Adrenal gland (tissue), 12 donors: ENCODE results near the gene COL1A2. TPM values are rescaled to one million over a fixed set of nuclear protein-coding genes. Genes with fewer than 3 reads are reported as not detected.

Experiments
- DNase-seq, 7 donors: peaks; one replicate each; pipeline ENCODE4 v3.0.0-alpha.2; 2019 to 2020
- H3K27ac ChIP-seq, 5 donors: fragments of 200-600 bp; sonication (generic) in 4 of 5; 1 replicate in 3 of 5; 2 replicates in 2 of 5; pipeline versions ENCODE4 v1.5.1 to v1.8.0; 2016 to 2020; ENCODE audit warnings: mild to moderate bottlenecking in 1 of 5
- H3K27me3 ChIP-seq: fragments of 200-600 bp; 2 replicates; pipeline ENCODE4 v1.8.0; 2021
- H3K36me3 ChIP-seq, 2 donors: fragments of 200-600 bp; replicated peaks in 1 of 2; 1 replicate in 1 of 2; 2 replicates in 1 of 2; pipeline versions ENCODE4 v1.5.1 to v1.8.0; 2018 to 2022
- H3K4me1 ChIP-seq, 2 donors: fragments of 200-600 bp; replicated peaks in 1 of 2; 1 replicate in 1 of 2; 2 replicates in 1 of 2; pipeline versions ENCODE4 v1.5.1 to v1.8.0; 2018 to 2021
- H3K4me3 ChIP-seq, 4 donors: fragments of 200-600 bp; sonication (generic) in 3 of 4; one replicate each; pipeline ENCODE4 v1.5.1; 2016 to 2018
- H3K9me3 ChIP-seq, 3 donors: fragments of 200-600 bp; sonication (generic) in 1 of 3; replicated peaks in 1 of 3; 1 replicate in 2 of 3; 2 replicates in 1 of 3; pipeline versions ENCODE4 v1.5.1 to v1.8.0; 2016 to 2021
- CTCF ChIP-seq, 6 experiments: fragments of 450-650 bp in 4 of 6; fragments of 200-600 bp in 2 of 6; sonication (generic) in 1 of 6; IDR thresholded peaks; 1 replicate in 5 of 6; 2 replicates in 1 of 6; pipeline versions ENCODE4 v1.5.1 to v1.8.0; 2016 to 2021; ENCODE audit warnings: antibody characterized with exemption in 6 of 6, mild to moderate bottlenecking in 2 of 6, moderate library complexity in 1 of 6
- POLR2A ChIP-seq, 2 donors: fragments of 450-650 bp; IDR thresholded peaks; one replicate each; pipeline ENCODE4 v1.6.1; 2017; ENCODE audit warnings: antibody characterized with exemption in 2 of 2, mild to moderate bottlenecking in 2 of 2, moderate library complexity in 1 of 2
- WGBS, 4 donors: extraction: QIAGEN DNeasy Blood & Tissue Kit in 2 of 4; methylation state at CpG; one replicate each; pipeline versions ENCODE4 v1.1.5 to v1.1.7; 2013 to 2017; 5-methylcytosine and 5-hydroxymethylcytosine counted together
- intact Hi-C, 2 donors: fragments of 100-400 bp; cut with DNase I; formaldehyde crosslinking; loops; one replicate each; pipeline versions ENCODE4 v1.14.1 to v1.15.0; 2022 to 2023
- polyA plus RNA-seq, 3 donors: library from polyadenylated mRNA; stranded (reverse); fragments of 200-250 nt in 2 of 3; fragments of 350-450 nt in 1 of 3; fragmentation: Illumina TruSeq in 1 of 3; extraction: RNeasy Lipid Tissue Mini Kit (QIAGEN cat#74804) in 1 of 3; gene quantifications; one replicate each; pipeline ENCODE4 v1.2.3, GENCODE V29; 2013 to 2014
- total RNA-seq, 9 donors: library from RNA; depleted of rRNA in 4 of 9; stranded (reverse); fragments of >200 nt in 4 of 9; fragments of 120-200 nt in 1 of 9; fragmentation: NEBNext Ultra II Directional in 1 of 9; extraction: Animal tissue kit (Norgen Biotek cat#: 25700) in 1 of 9; gene quantifications; one replicate each; pipeline versions ENCODE4 v1.1.0 to v1.2.4, GENCODE V29; 2013 to 2023
- donor health status: healthy with polysubstance abuse.
- donor health status: Bipolar disorder and iron deficiency.
- donor health status: DM: yes; HTN: yes; CAD: no.
- donor health status: DM: no; HTN: no; CAD: no.
- donor health status: DM: no; HTN: no; CAD: no.
- donor health status: DM: yes; HTN: yes; CAD: no.

Gene COL1A2
- total and polyA plus RNA-seq, 12 donors: 74.6 to 475 (median 182) TPM

- Histone ChIP-seq H3K4me3 (peak overlapping the region in 2 of 4 donors; percentile 21 to 47), H3K4me1 (peaks cover 5 to 11% of the 10 kb centered on the region in 2 donors), H3K9me3 (no peaks in the 10 kb centered on the region), H3K27me3 (no peaks in the 10 kb centered on the region), H3K27ac (peak overlapping the region in 3 of 5 donors; percentile 54 to 89 (median 75)), H3K36me3 (no peaks in the 10 kb centered on the region)
- DNase-seq: peak; percentile 49 to 79 (median 60)
- intact Hi-C loops: no loop called here
- WGBS, 4 donors: 21 to 31% (median 27%) methylated on average over 14 of the region's 14 CpGs
- TF ChIP-seq POLR2A (IDR thresholded peaks at IDR 0.05) (no peak), CTCF (IDR thresholded peaks at IDR 0.05) (peak; percentile 64 to 96 (median 83))
Measured at GRCh38 chr7:94395141-94396036, 694 bp downstream of the COL1A2 start.

GRCh38 chr7:94396037-94396431 is 1.3 kb downstream of the COL1A2 start:
- H3K27me3 ChIP-seq: no peaks in the 10 kb centered on the region
- 25 to 44% (median 40%) methylated on average over 3 of the region's 3 CpGs for WGBS, 4 donors
- peak overlapping the region in 1 of 4 donors; percentile 47 for H3K4me3 ChIP-seq
- no peak for TF ChIP-seq CTCF (IDR thresholded peaks at IDR 0.05)
- TF ChIP-seq POLR2A (IDR thresholded peaks at IDR 0.05): no peak
- intact Hi-C loops: no loop called here
- peaks cover 5 to 11% of the 10 kb centered on the region in 2 donors for H3K4me1 ChIP-seq
- peak overlapping the region in 3 of 5 donors; percentile 8 to 89 (median 75) for H3K27ac ChIP-seq
- H3K9me3 ChIP-seq: no peaks in the 10 kb centered on the region
- H3K36me3 ChIP-seq: no peaks in the 10 kb centered on the region
- no peak for DNase-seq

- Histone ChIP-seq H3K4me1 (peaks cover 5 to 11% of the 10 kb centered on the region in 2 donors), H3K4me3 (peak overlapping the region in 1 of 4 donors; percentile 47), H3K27ac (peak overlapping the region in 2 of 5 donors; percentile 19 to 89), H3K36me3 (no peaks in the 10 kb centered on the region), H3K9me3 (no peaks in the 10 kb centered on the region), H3K27me3 (no peaks in the 10 kb centered on the region)
- no peak for DNase-seq
- TF ChIP-seq POLR2A (IDR thresholded peaks at IDR 0.05) (no peak), CTCF (IDR thresholded peaks at IDR 0.05) (no peak)
- intact Hi-C loops: no loop called here
- WGBS, 4 donors: 52 to 67% (median 60%) methylated on average over 4 of the region's 4 CpGs
Measured at GRCh38 chr7:94396596-94396995, 1.9 kb downstream of the COL1A2 start.

- Histone ChIP-seq H3K27ac (no peak overlapping the region), H3K9me3 (no peaks in the 10 kb centered on the region), H3K27me3 (no peaks in the 10 kb centered on the region), H3K4me3 (peak overlapping the region in 1 of 4 donors; percentile 47), H3K4me1 (peaks cover 0 to 2% of the 10 kb centered on the region in 2 donors), H3K36me3 (no peaks in the 10 kb centered on the region)
- WGBS, 4 donors: 71 to 83% (median 75%) methylated on average over 1 of the region's 1 CpG
- TF ChIP-seq POLR2A (IDR thresholded peaks at IDR 0.05) (no peak), CTCF (IDR thresholded peaks at IDR 0.05) (no peak)
- intact Hi-C loops: no loop called here
- DNase-seq: no peak
Measured at GRCh38 chr7:94397722-94398121, 3.0 kb downstream of the COL1A2 start.
